22Rv1 (cell line): Measurements from ENCODE around the gene GALK2.

Experiments used
- CTCF ChIP-seq: fragments of 450-650 bp; IDR thresholded peaks from 2 replicates; pipeline ENCODE4 v1.5.1; 2017; ENCODE audit warnings: mild to moderate bottlenecking
- ZFX ChIP-seq: fragments of 450-650 bp; IDR thresholded peaks from 2 replicates; pipeline ENCODE4 v1.6.1; 2017; ENCODE audit warnings: antibody characterized with exemption, borderline replicate concordance

GRCh38 chr15:49164865-49165264 lies 5.2 kb upstream of the GALK2 start:
- TF ChIP-seq CTCF (no peak), ZFX (no peak)
